B cell (primary cell): ENCODE results near the gene BUD31. TPM values are rescaled to one million over a fixed set of nuclear protein-coding genes. Genes with fewer than 3 reads are reported as not detected.

Experiments used
- ATAC-seq: fragments of 200-7000 bp; cut with Tn5 transposase; one replicate; pipeline ENCODE4 v1.10.0; 2021; ENCODE audit warnings: low read depth, mild to moderate bottlenecking, moderate number of reproducible peaks, moderate library complexity
- CTCF ChIA-PET: fragments of 350-600 bp; sonication (Branson Sonifier 250); formaldehyde crosslinking; loops from one replicate; lab custom pipeline; 2021; ENCODE audit warnings: antibody characterized with exemption, inconsistent platforms; lab: Charles Lee
- POLR2A ChIA-PET: fragments of 350-600 bp; sonication (Branson Sonifier 250); formaldehyde crosslinking; loops from one replicate; lab custom pipeline; 2021; ENCODE audit warnings: antibody characterized with exemption; lab: Charles Lee
- DNase-seq: peaks from one replicate; pipeline ENCODE4 v3.0.0; 2013
- H2AFZ ChIP-seq: 2 replicates; pipeline ENCODE4 v1.6.1; 2012; ENCODE audit warnings: mild to moderate bottlenecking, low read depth, low read length; ENCODE audit not compliant: insufficient read depth, poor library complexity, severe bottlenecking
- H3K27ac ChIP-seq, 2 donors: 1 replicate in 1 of 2; 2 replicates in 1 of 2; pipeline ENCODE4 v1.5.1; 2012 to 2013; ENCODE audit warnings: low read length in 2 of 2, mild to moderate bottlenecking in 2 of 2, moderate library complexity in 1 of 2
- H3K27me3 ChIP-seq, 4 experiments: fragments of 200-600 bp in 1 of 4; sonication (generic) in 1 of 4; replicated peaks in 1 of 4; 1 replicate in 2 of 4; 2 replicates in 2 of 4; pipeline versions ENCODE4 v1.6.1 to v1.7.0; 2013 to 2016; ENCODE audit warnings: low read length in 3 of 4, mild to moderate bottlenecking in 2 of 4, mixed read lengths in 1 of 4, moderate library complexity in 1 of 4; ENCODE audit not compliant: insufficient read depth in 4 of 4, control insufficient read depth in 3 of 4; ENCODE audit errors: control extremely low read depth in 1 of 4
- H3K36me3 ChIP-seq, 2 experiments: replicated peaks in 1 of 2; 1 replicate in 1 of 2; 2 replicates in 1 of 2; pipeline versions ENCODE4 v1.6.1 to v1.7.1; 2013; ENCODE audit warnings: low read length in 1 of 2; ENCODE audit not compliant: insufficient read depth in 2 of 2, control insufficient read depth in 1 of 2; ENCODE audit errors: control extremely low read depth in 1 of 2, extremely low read depth in 1 of 2
- H3K4me1 ChIP-seq, 2 donors: fragments of 200-600 bp in 1 of 2; sonication (generic) in 1 of 2; 1 replicate in 1 of 2; 2 replicates in 1 of 2; pipeline versions ENCODE4 v1.5.1 to v1.6.1; 2013 to 2017; ENCODE audit warnings: low read length in 2 of 2; ENCODE audit not compliant: control insufficient read depth in 2 of 2, insufficient read depth in 2 of 2
- H3K4me2 ChIP-seq: replicated peaks from 2 replicates; pipeline ENCODE3; 2012; ENCODE audit warnings: mild to moderate bottlenecking, low read depth, low read length; ENCODE audit not compliant: poor library complexity, severe bottlenecking
- H3K4me3 ChIP-seq, 5 experiments: fragments of 200-600 bp in 1 of 5; sonication (generic) in 1 of 5; 1 replicate in 3 of 5; 2 replicates in 2 of 5; pipeline versions ENCODE4 v1.5.1 to v1.7.0; 2011 to 2016; ENCODE audit warnings: low read length in 4 of 5, mild to moderate bottlenecking in 4 of 5, low read depth in 2 of 5, control low read depth in 1 of 5, moderate library complexity in 1 of 5; ENCODE audit not compliant: insufficient read depth in 1 of 5; ENCODE audit errors: control extremely low read depth in 1 of 5, extremely low read depth in 1 of 5
- H3K79me2 ChIP-seq: fragments of 200-600 bp; sonication (generic); one replicate; pipeline ENCODE4 v1.6.0; 2016; ENCODE audit warnings: low read length; ENCODE audit not compliant: control insufficient read depth, insufficient read depth
- H3K9ac ChIP-seq: fragments of 200-600 bp; sonication (generic); 2 replicates; pipeline ENCODE4 v1.6.1; 2017; ENCODE audit warnings: mild to moderate bottlenecking, low read length, moderate library complexity
- H3K9me3 ChIP-seq, 3 donors: one replicate each; pipeline versions ENCODE4 v1.6.1 to v1.7.1; 2013; ENCODE audit warnings: low read length in 2 of 3; ENCODE audit not compliant: control insufficient read depth in 2 of 3, insufficient read depth in 1 of 3; ENCODE audit errors: control extremely low read depth in 1 of 3
- H4K20me1 ChIP-seq: 2 replicates; pipeline ENCODE4 v1.6.0; 2012; ENCODE audit warnings: mild to moderate bottlenecking, low read length; ENCODE audit not compliant: insufficient read depth, control insufficient read depth, poor library complexity, severe bottlenecking
- H3K27ac Mint-ChIP-seq: one replicate; pipeline ENCODE4 v1.8.0; 2021; ENCODE audit warnings: mixed read lengths
- H3K27me3 Mint-ChIP-seq: one replicate; pipeline ENCODE4 v1.8.0; 2021; ENCODE audit warnings: mixed read lengths
- H3K4me1 Mint-ChIP-seq: one replicate; pipeline ENCODE4 v1.8.0; 2021; ENCODE audit warnings: mixed read lengths
- H3K4me3 Mint-ChIP-seq: one replicate; pipeline ENCODE4 v1.8.0; 2021; ENCODE audit warnings: mixed read lengths
- H3K9me3 Mint-ChIP-seq: one replicate; pipeline ENCODE4 v1.8.0; 2022; ENCODE audit warnings: mixed read lengths; ENCODE audit not compliant: insufficient read depth
- CTCF ChIP-seq: fragments of 200-600 bp; IDR thresholded peaks from one replicate; pipeline ENCODE4 v1.8.0; 2022; ENCODE audit warnings: antibody characterized with exemption, mild to moderate bottlenecking
- EZH2 ChIP-seq: IDR thresholded peaks from 2 replicates; pipeline ENCODE4 v1.6.1; 2012; ENCODE audit warnings: borderline replicate concordance, low read depth, mild to moderate bottlenecking, moderate library complexity, low read length; ENCODE audit not compliant: insufficient read depth, poor library complexity, severe bottlenecking
- WGBS: methylation state at CpG from one replicate; pipeline ENCODE4 v1.1.5; 2013; ENCODE audit warnings: missing lambda C conversion rate; ENCODE audit not compliant: insufficient coverage; 5-methylcytosine and 5-hydroxymethylcytosine counted together
- intact Hi-C: fragments of 100-400 bp; cut with micrococcal nuclease; formaldehyde crosslinking; loops from one replicate; pipeline ENCODE4 v1.10.0; 2022
- polyA plus RNA-seq: library from polyadenylated mRNA; depleted of rRNA; stranded (reverse); fragments of >200 nt; gene quantifications from 2 replicates; pipeline ENCODE4 v1.2.3, GENCODE V29; 2012
- total RNA-seq, 2 donors: library from RNA; stranded (reverse); fragments of 120-200 nt in 1 of 2; gene quantifications; 1 replicate in 1 of 2; 2 replicates in 1 of 2; pipeline versions ENCODE4 v1.2.3 to v1.2.4, GENCODE V29; 2013 to 2022

The BUD31 gene
- total and polyA plus RNA-seq, 2 donors (not counting 1 experiment from before 2014, with no cell fraction given) = 57.8 to 69.4 TPM

DNA sequence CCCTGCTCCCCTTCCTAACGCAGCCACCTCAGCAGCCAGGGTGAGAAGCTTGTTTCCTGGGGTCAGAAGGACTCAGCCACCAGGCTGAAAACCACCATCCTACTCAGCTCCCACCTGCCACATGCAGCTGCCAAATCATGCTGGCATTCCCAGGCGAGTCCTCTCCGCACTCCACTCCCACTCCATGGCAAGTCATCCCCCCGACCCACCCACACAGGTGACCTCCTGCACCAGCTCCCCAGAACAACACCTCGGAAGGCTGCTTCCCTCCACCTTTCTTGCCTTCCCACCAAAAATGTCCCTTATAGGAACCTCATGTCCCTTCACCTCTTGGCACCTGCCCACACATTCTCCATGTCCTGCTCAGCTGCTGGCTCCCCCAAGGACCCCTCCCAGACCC lies 5.0 kb upstream of the BUD31 start:
- Histone ChIP-seq H3K4me3 (no peak overlapping the region), H2AFZ (no peak overlapping the region), H3K9me3 (no peaks in the 10 kb centered on the region), H3K9ac (no peak overlapping the region), H4K20me1 (peaks cover 66% of the 10 kb centered on the region), H3K27ac (no peak overlapping the region), H3K79me2 (peaks cover 52% of the 10 kb centered on the region), H3K36me3 (peaks cover 7 to 48% of the 10 kb centered on the region in 2 experiments), H3K4me1 (peaks cover 16 to 20% of the 10 kb centered on the region in 2 donors), H3K4me2 (no peak overlapping the region), H3K27me3 (no peaks in the 10 kb centered on the region)
- ChIA-PET CTCF (interaction anchor here (0.5 to 1.1 kb wide), 2 partner anchors 16 to 41 kb away, joined by 3 read pairs; no protein-coding TSS in a partner anchor), POLR2A (interaction anchor here (0.6 kb wide), 1 partner anchor 25 kb away, joined by 7 read pairs; no protein-coding TSS in a partner anchor)
- no peaks in the 10 kb centered on the region for H3K9me3 Mint-ChIP-seq
- H3K27ac Mint-ChIP-seq = peak overlapping the region; percentile 57
- peaks cover 31% of the 10 kb centered on the region for H3K4me1 Mint-ChIP-seq
- 92% methylated on average over 5 of the region's 5 CpGs for WGBS
- TF ChIP-seq CTCF = no peak
- TF ChIP-seq EZH2 = no peak
- DNase-seq (no peak), ATAC-seq (no peak)
- H3K4me3 Mint-ChIP-seq = no peak overlapping the region
- intact Hi-C loops = no loop called here
- H3K27me3 Mint-ChIP-seq = no peaks in the 10 kb centered on the region

GRCh38 chr7:99404235-99404976 lies 4.4 kb upstream of the BUD31 start:
- H2AFZ ChIP-seq = no peak overlapping the region
- no peaks in the 10 kb centered on the region for H3K27me3 Mint-ChIP-seq
- ATAC-seq (no peak), DNase-seq (no peak)
- no peak for TF ChIP-seq CTCF
- H4K20me1 ChIP-seq = peaks cover 67% of the 10 kb centered on the region
- peaks cover 7 to 44% of the 10 kb centered on the region in 2 experiments for H3K36me3 ChIP-seq
- no peaks in the 10 kb centered on the region for H3K27me3 ChIP-seq
- no peak overlapping the region for H3K9ac ChIP-seq
- no peak overlapping the region for H3K4me3 ChIP-seq
- no peaks in the 10 kb centered on the region for H3K9me3 Mint-ChIP-seq
- ChIA-PET CTCF (interaction anchor here (1.1 kb wide), 1 partner anchor 17 kb away, joined by 3 read pairs; no protein-coding TSS in a partner anchor), POLR2A (no interaction called here)
- 97% methylated on average over 18 of the region's 18 CpGs for WGBS
- peaks cover 38% of the 10 kb centered on the region for H3K4me1 Mint-ChIP-seq
- intact Hi-C loops = no loop called here
- H3K27ac ChIP-seq = no peak overlapping the region
- peaks cover 58% of the 10 kb centered on the region for H3K79me2 ChIP-seq
- H3K4me3 Mint-ChIP-seq = no peak overlapping the region
- H3K27ac Mint-ChIP-seq = peak overlapping the region; percentile 37
- no peaks in the 10 kb centered on the region for H3K9me3 ChIP-seq
- H3K4me1 ChIP-seq = peaks cover 17 to 22% of the 10 kb centered on the region in 2 donors
- no peak overlapping the region for H3K4me2 ChIP-seq
